ENCODE measurements around the gene DTNBP1.

Gene DTNBP1

DNA sequence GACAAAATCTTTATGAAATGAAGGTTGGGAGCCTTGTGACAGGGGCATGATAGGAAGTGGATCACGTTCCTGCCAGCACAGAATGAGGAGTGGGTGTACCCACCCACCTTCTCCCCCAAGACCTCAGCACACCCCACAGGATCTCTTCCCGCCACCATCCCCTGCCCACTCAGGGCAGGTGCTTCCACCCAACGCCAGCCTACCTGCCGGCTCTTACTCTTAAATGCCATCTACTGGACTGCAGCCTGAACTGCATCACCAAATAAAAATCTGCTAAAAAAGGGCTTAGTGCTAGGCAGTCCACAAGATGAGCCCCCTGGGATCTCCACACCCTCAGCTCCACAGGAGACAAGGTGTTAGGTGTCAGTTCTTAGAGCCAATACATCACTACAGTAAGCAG, 20.6 kb downstream of the DTNBP1 start:
- Histone ChIP-seq H3K4me2 (ENCODE audit: low read length) (no peak overlapping the region), H3F3A (ENCODE audit: control insufficient read depth, insufficient read depth) (no peaks in the 10 kb centered on the region), H3K4me1 (ENCODE audit: control insufficient read depth, low read length) (no peaks in the 10 kb centered on the region), H4K20me1 (ENCODE audit: control insufficient read depth, insufficient read depth, low read depth, low read length) (no peaks in the 10 kb centered on the region), H3K27me3 (ENCODE audit: control insufficient read depth, low read length) (no peaks in the 10 kb centered on the region), H3K4me3 (ENCODE audit: low read length) (no peak overlapping the region), H3K9me2 (replicated peaks; ENCODE audit: control insufficient read depth, low read length) (no peaks in the 10 kb centered on the region), H3K79me2 (ENCODE audit: control insufficient read depth, low read length) (peaks cover 51% of the 10 kb centered on the region), H3K9me3 (ENCODE audit: control insufficient read depth, insufficient read depth, low read length) (peaks cover 3% of the 10 kb centered on the region; the same call in 1 of the 2 replicates), H3K27ac (ENCODE audit: low read depth, low read length) (no peak overlapping the region), H3K36me3 (ENCODE audit: control insufficient read depth, low read length) (peaks cover 35% of the 10 kb centered on the region)
- TF ChIP-seq, protein P1, sequence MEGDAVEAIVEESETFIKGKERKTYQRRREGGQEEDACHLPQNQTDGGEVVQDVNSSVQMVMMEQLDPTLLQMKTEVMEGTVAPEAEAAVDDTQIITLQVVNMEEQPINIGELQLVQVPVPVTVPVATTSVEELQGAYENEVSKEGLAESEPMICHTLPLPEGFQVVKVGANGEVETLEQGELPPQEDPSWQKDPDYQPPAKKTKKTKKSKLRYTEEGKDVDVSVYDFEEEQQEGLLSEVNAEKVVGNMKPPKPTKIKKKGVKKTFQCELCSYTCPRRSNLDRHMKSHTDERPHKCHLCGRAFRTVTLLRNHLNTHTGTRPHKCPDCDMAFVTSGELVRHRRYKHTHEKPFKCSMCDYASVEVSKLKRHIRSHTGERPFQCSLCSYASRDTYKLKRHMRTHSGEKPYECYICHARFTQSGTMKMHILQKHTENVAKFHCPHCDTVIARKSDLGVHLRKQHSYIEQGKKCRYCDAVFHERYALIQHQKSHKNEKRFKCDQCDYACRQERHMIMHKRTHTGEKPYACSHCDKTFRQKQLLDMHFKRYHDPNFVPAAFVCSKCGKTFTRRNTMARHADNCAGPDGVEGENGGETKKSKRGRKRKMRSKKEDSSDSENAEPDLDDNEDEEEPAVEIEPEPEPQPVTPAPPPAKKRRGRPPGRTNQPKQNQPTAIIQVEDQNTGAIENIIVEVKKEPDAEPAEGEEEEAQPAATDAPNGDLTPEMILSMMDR (IDR thresholded peaks at IDR 0.05; ENCODE audit: low read depth, low read length, poor library complexity, severe bottlenecking): peak; percentile 67
- TF ChIP-seq EZH2phosphoT487 (IDR thresholded peaks at IDR 0.05; ENCODE audit: borderline replicate concordance, low read length): no peak

DNA sequence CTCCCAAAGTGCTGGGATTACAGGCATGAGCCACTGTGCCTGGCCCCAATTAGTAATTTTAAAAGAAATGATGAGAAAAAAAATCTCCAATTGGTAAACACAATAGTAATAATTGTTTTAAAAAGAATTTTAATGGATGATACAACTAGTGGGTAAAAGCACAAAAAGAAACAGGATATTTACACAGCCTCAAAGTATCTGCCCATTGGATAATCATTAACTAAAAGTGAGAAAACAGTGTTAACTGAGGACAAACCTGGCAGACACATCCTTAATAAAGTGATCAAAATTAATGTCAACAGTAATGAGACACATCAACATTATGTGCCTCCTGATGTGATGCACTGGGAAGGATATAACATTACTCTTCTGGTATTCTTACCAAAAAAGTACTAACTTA, 24.5 kb downstream of the DTNBP1 start:
- no peak overlapping the region for H3K4me3 ChIP-seq (ENCODE audit: low read length)
- H3K4me1 ChIP-seq (ENCODE audit: control insufficient read depth, low read length): no peaks in the 10 kb centered on the region
- TF ChIP-seq EZH2phosphoT487 (IDR thresholded peaks at IDR 0.05; ENCODE audit: borderline replicate concordance, low read length): no peak
- TF ChIP-seq, protein P1 (IDR thresholded peaks at IDR 0.05; ENCODE audit: low read depth, low read length, poor library complexity, severe bottlenecking): no peak
- H3K36me3 ChIP-seq (ENCODE audit: control insufficient read depth, low read length): peaks cover 25% of the 10 kb centered on the region
- peaks cover 16% of the 10 kb centered on the region for H3K79me2 ChIP-seq (ENCODE audit: control insufficient read depth, low read length)
- no peak overlapping the region for H3K4me2 ChIP-seq (ENCODE audit: low read length)
- no peaks in the 10 kb centered on the region for H3K9me2 ChIP-seq (replicated peaks; ENCODE audit: control insufficient read depth, low read length)
- H4K20me1 ChIP-seq (ENCODE audit: control insufficient read depth, insufficient read depth, low read depth, low read length): no peaks in the 10 kb centered on the region
- H3K27me3 ChIP-seq (ENCODE audit: control insufficient read depth, low read length): no peaks in the 10 kb centered on the region
- H3F3A ChIP-seq (ENCODE audit: control insufficient read depth, insufficient read depth): no peaks in the 10 kb centered on the region
- H3K27ac ChIP-seq (ENCODE audit: low read depth, low read length): no peak overlapping the region
- no peaks in the 10 kb centered on the region for H3K9me3 ChIP-seq (ENCODE audit: control insufficient read depth, insufficient read depth, low read length)

DNA sequence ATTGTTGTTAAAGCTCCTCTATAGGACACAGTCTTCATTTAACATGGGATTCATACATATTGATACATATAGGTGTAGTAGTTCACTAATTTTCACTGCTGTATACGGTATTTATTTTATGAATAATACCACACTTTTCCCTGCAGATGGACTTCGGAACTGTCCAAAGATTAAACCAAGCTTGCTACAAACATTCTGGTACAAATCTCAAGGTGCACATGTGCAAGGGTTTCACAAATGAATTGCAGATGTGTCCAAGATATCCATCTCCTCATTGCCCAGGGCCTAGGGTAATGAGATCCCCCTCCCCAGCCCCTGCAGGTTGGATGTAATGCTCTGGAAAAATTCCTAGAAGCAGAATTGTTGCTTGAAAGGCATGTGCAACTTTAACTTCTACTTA, 31.4 kb downstream of the DTNBP1 start:
- Histone ChIP-seq H3K4me2 (ENCODE audit: low read length) (no peak overlapping the region), H3F3A (ENCODE audit: control insufficient read depth, insufficient read depth) (no peaks in the 10 kb centered on the region), H3K4me3 (ENCODE audit: low read length) (no peak overlapping the region), H3K79me2 (ENCODE audit: control insufficient read depth, low read length) (no peaks in the 10 kb centered on the region), H3K4me1 (ENCODE audit: control insufficient read depth, low read length) (no peaks in the 10 kb centered on the region), H3K36me3 (ENCODE audit: control insufficient read depth, low read length) (peaks cover 11% of the 10 kb centered on the region), H3K9me2 (replicated peaks; ENCODE audit: control insufficient read depth, low read length) (no peaks in the 10 kb centered on the region), H3K9me3 (ENCODE audit: control insufficient read depth, insufficient read depth, low read length) (no peaks in the 10 kb centered on the region), H3K27ac (ENCODE audit: low read depth, low read length) (no peak overlapping the region), H3K27me3 (ENCODE audit: control insufficient read depth, low read length) (no peaks in the 10 kb centered on the region), H4K20me1 (ENCODE audit: control insufficient read depth, insufficient read depth, low read depth, low read length) (no peaks in the 10 kb centered on the region)
- TF ChIP-seq, protein P1 (IDR thresholded peaks at IDR 0.05; ENCODE audit: low read depth, low read length, poor library complexity, severe bottlenecking): no peak
- TF ChIP-seq EZH2phosphoT487 (IDR thresholded peaks at IDR 0.05; ENCODE audit: borderline replicate concordance, low read length): no peak

DNA sequence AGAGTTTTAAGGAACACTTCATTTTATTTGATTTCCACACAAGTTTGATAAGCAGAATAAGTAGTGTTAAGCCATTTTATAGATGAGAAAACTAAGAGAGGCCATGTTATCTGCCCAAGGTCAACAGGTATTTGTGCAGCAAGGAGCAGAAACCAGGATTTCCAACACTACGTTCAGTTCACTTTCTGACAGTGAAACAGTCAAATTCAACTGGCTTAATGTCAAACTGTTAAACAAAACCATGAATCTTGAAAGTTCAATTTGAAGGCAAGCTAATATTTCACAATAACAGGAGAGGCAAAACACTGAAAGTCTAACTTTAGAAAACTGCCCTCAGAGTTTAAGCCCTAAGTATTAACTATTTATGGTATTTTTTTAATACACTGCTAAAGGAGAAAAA, 32.6 kb downstream of the DTNBP1 start:
- H3K79me2 ChIP-seq (ENCODE audit: control insufficient read depth, low read length): no peaks in the 10 kb centered on the region
- no peaks in the 10 kb centered on the region for H3K27me3 ChIP-seq (ENCODE audit: control insufficient read depth, low read length)
- H3K4me1 ChIP-seq (ENCODE audit: control insufficient read depth, low read length): no peaks in the 10 kb centered on the region
- H3K36me3 ChIP-seq (ENCODE audit: control insufficient read depth, low read length): peaks cover 16% of the 10 kb centered on the region
- H3K4me2 ChIP-seq (ENCODE audit: low read length): no peak overlapping the region
- TF ChIP-seq EZH2phosphoT487 (IDR thresholded peaks at IDR 0.05; ENCODE audit: borderline replicate concordance, low read length): no peak
- TF ChIP-seq, protein P1 (IDR thresholded peaks at IDR 0.05; ENCODE audit: low read depth, low read length, poor library complexity, severe bottlenecking): no peak
- no peaks in the 10 kb centered on the region for H3K9me3 ChIP-seq (ENCODE audit: control insufficient read depth, insufficient read depth, low read length)
- H3K27ac ChIP-seq (ENCODE audit: low read depth, low read length): no peak overlapping the region
- no peaks in the 10 kb centered on the region for H3F3A ChIP-seq (ENCODE audit: control insufficient read depth, insufficient read depth)
- no peaks in the 10 kb centered on the region for H3K9me2 ChIP-seq (replicated peaks; ENCODE audit: control insufficient read depth, low read length)
- H4K20me1 ChIP-seq (ENCODE audit: control insufficient read depth, insufficient read depth, low read depth, low read length): no peaks in the 10 kb centered on the region
- H3K4me3 ChIP-seq (ENCODE audit: low read length): no peak overlapping the region
